ENCODE results near the gene NFKBIZ.
"Not testable (repeated sequence)": the region's sequence is repeated elsewhere in the genome, so short reads cannot be mapped to it uniquely, and the experiment has no call there.

Gene NFKBIZ

DNA sequence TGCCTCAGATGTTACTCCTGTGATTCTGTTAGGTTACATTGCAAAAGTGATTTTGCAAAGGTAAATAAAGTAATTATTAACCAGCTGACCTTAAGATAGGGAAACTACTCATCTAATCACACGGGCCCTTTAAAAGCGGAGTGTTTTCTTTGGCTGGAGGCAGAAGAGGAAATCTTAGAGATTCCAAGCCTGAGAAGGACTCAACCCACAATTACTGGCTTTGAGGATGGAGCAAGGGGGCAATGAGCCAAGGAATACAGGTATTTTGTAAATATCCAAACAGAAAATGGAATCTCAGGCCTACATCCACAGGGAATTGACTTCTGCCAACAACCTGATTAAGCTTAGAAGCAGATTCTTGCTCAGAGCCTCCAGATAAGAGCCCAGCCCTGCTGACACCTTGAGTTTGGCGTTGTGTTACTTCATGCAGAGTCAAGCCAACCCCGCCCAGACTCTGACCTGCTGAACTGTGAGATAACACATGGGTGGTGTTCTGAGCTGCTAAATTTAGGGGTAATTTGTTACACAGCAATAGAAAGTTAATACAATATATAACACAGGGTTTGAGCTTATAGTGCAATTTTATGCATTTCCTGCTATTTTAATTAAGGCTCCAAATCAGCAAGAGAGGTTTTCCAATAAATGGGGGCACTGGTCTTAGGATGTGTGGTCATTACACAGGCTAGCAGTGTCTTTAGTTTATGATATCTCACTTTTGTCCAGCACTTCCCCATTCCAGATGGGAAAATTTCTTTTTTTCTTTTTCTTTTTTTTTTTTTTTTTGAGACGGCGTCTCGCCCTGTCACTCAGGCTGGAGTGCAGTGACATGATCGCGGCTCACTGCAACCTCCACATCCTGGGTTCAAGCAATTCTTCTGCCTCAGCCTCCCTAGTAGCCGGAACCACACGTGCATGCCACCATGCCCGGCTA is 19.5 kb downstream of the NFKBIZ start:
- H3K9me3 ChIP-seq (ENCODE audit: control insufficient read depth in 5 of 5, low read length in 5 of 5): no peaks in the 10 kb centered on the region
- peaks cover 0 to 8% (median 3%) of the 10 kb centered on the region in 5 donors for H3K4me1 ChIP-seq (ENCODE audit: control insufficient read depth in 5 of 5, insufficient read depth in 5 of 5, low read length in 5 of 5)
- no peak overlapping the region for H3K27ac ChIP-seq (ENCODE audit: low read depth, low read length)
- H3K4me3 ChIP-seq (ENCODE audit: low read depth in 1 of 5, low read length in 5 of 5): no peak overlapping the region
- no peak overlapping the region for H3K9ac ChIP-seq (ENCODE audit: low read length in 5 of 5)
- H3K27me3 ChIP-seq (ENCODE audit: control insufficient read depth in 5 of 5, insufficient read depth in 4 of 5, low read length in 5 of 5): no peaks in the 10 kb centered on the region
- no peaks in the 10 kb centered on the region for H3K36me3 ChIP-seq (ENCODE audit: control insufficient read depth in 5 of 5, insufficient read depth in 5 of 5, low read length in 5 of 5)

DNA sequence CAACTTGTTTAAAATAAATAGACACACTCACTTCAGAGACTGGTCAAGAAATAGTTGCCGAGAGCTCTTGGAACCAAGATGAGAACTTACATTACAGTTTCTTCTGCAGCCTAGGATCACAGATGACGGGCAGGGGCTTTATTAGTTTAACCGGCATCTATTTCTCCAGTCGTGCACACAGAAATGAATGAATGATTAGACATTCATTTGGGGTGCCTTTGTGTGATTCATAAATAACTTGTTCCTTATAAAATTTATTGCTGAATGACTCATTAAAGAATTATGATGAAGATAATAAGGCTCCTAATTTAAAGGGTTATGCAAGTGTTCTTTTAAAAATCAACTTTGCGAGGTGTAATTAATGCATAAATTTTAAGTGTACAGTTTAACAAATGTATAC is 20.8 kb downstream of the NFKBIZ start:
- Histone ChIP-seq H3K4me3 (ENCODE audit: low read depth in 1 of 5, low read length in 5 of 5) (no peak overlapping the region), H3K27me3 (ENCODE audit: control insufficient read depth in 5 of 5, insufficient read depth in 4 of 5, low read length in 5 of 5) (no peaks in the 10 kb centered on the region), H3K9ac (ENCODE audit: low read length in 5 of 5) (no peak overlapping the region), H3K36me3 (ENCODE audit: control insufficient read depth in 5 of 5, insufficient read depth in 5 of 5, low read length in 5 of 5) (no peaks in the 10 kb centered on the region), H3K9me3 (ENCODE audit: control insufficient read depth in 5 of 5, low read length in 5 of 5) (no peaks in the 10 kb centered on the region), H3K27ac (ENCODE audit: low read depth, low read length) (no peak overlapping the region), H3K4me1 (ENCODE audit: control insufficient read depth in 5 of 5, insufficient read depth in 5 of 5, low read length in 5 of 5) (peaks cover 0 to 8% (median 3%) of the 10 kb centered on the region in 5 donors)

- no peaks in the 10 kb centered on the region for H3K36me3 ChIP-seq (ENCODE audit: control insufficient read depth in 5 of 5, insufficient read depth in 5 of 5, low read length in 5 of 5)
- no peaks in the 10 kb centered on the region for H3K27me3 ChIP-seq (ENCODE audit: control insufficient read depth in 5 of 5, insufficient read depth in 4 of 5, low read length in 5 of 5)
- no peak overlapping the region for H3K4me3 ChIP-seq (ENCODE audit: low read depth in 1 of 5, low read length in 5 of 5)
- peaks cover 0 to 4% (median 2%) of the 10 kb centered on the region in 5 donors for H3K4me1 ChIP-seq (ENCODE audit: control insufficient read depth in 5 of 5, insufficient read depth in 5 of 5, low read length in 5 of 5)
- no peak overlapping the region for H3K9ac ChIP-seq (ENCODE audit: low read length in 5 of 5)
- H3K27ac ChIP-seq (ENCODE audit: low read depth, low read length): no peak overlapping the region
- H3K9me3 ChIP-seq (ENCODE audit: control insufficient read depth in 5 of 5, low read length in 5 of 5): no peaks in the 10 kb centered on the region
Observed at GRCh38 chr3:101873619-101874018, 24.3 kb downstream of the NFKBIZ start.

- H3K9ac ChIP-seq (ENCODE audit: low read length in 5 of 5): no peak overlapping the region
- H3K4me1 ChIP-seq (ENCODE audit: control insufficient read depth in 5 of 5, insufficient read depth in 5 of 5, low read length in 5 of 5): no peaks in the 10 kb centered on the region
- H3K27ac ChIP-seq (ENCODE audit: low read depth, low read length): no peak overlapping the region
- H3K4me3 ChIP-seq (ENCODE audit: low read depth in 1 of 5, low read length in 5 of 5): no peak overlapping the region
- H3K27me3 ChIP-seq (ENCODE audit: control insufficient read depth in 5 of 5, insufficient read depth in 4 of 5, low read length in 5 of 5): no peaks in the 10 kb centered on the region
- no peaks in the 10 kb centered on the region for H3K9me3 ChIP-seq (ENCODE audit: control insufficient read depth in 5 of 5, low read length in 5 of 5)
- no peaks in the 10 kb centered on the region for H3K36me3 ChIP-seq (ENCODE audit: control insufficient read depth in 5 of 5, insufficient read depth in 5 of 5, low read length in 5 of 5)
Observed at GRCh38 chr3:101876142-101876541, 26.8 kb downstream of the NFKBIZ start.

GRCh38 chr3:101878589-101878988 is 29.3 kb downstream of the NFKBIZ start:
- Histone ChIP-seq H3K27me3 (ENCODE audit: control insufficient read depth in 5 of 5, insufficient read depth in 4 of 5, low read length in 5 of 5) (no peaks in the 10 kb centered on the region), H3K9me3 (ENCODE audit: control insufficient read depth in 5 of 5, low read length in 5 of 5) (no peaks in the 10 kb centered on the region), H3K27ac (ENCODE audit: low read depth, low read length) (no peak overlapping the region), H3K36me3 (ENCODE audit: control insufficient read depth in 5 of 5, insufficient read depth in 5 of 5, low read length in 5 of 5) (no peaks in the 10 kb centered on the region), H3K4me3 (ENCODE audit: low read depth in 1 of 5, low read length in 5 of 5) (no peak overlapping the region), H3K9ac (ENCODE audit: low read length in 5 of 5) (no peak overlapping the region), H3K4me1 (ENCODE audit: control insufficient read depth in 5 of 5, insufficient read depth in 5 of 5, low read length in 5 of 5) (no peaks in the 10 kb centered on the region)

DNA sequence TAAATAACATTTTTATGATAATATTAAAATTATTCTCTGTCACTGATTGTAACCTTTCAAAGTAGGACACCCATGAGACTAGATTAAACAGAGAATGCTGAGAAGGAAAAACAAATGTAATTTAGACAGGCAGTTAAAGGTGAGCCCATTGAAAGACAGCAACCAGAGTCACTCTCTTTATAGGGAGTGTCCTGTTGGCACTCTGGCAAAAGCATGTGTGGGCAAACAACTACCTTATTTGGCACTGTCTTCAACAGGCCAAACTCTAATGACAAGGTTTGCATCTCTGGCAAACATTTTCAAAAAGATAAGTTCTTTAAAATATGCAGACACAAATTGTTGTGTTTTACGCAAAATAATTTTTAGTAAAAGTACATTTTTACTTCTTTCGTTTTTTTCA is 29.8 kb downstream of the NFKBIZ start:
- Histone ChIP-seq H3K27ac (ENCODE audit: low read depth, low read length) (no peak overlapping the region), H3K27me3 (ENCODE audit: control insufficient read depth in 5 of 5, insufficient read depth in 4 of 5, low read length in 5 of 5) (no peaks in the 10 kb centered on the region), H3K4me3 (ENCODE audit: low read depth in 1 of 5, low read length in 5 of 5) (no peak overlapping the region)

GRCh38 chr3:101879623-101880284 is 30.4 kb downstream of the NFKBIZ start:
- Histone ChIP-seq H3K4me1 (ENCODE audit: control insufficient read depth in 5 of 5, insufficient read depth in 5 of 5, low read length in 5 of 5) (no peaks in the 10 kb centered on the region), H3K9me3 (ENCODE audit: control insufficient read depth in 5 of 5, low read length in 5 of 5) (no peaks in the 10 kb centered on the region), H3K36me3 (ENCODE audit: control insufficient read depth in 5 of 5, insufficient read depth in 5 of 5, low read length in 5 of 5) (no peaks in the 10 kb centered on the region), H3K27ac (ENCODE audit: low read depth, low read length) (no peak overlapping the region), H3K4me3 (ENCODE audit: low read depth in 1 of 5, low read length in 5 of 5) (no peak overlapping the region), H3K9ac (ENCODE audit: low read length in 5 of 5) (no peak overlapping the region), H3K27me3 (ENCODE audit: control insufficient read depth in 5 of 5, insufficient read depth in 4 of 5, low read length in 5 of 5) (no peaks in the 10 kb centered on the region)

More for the DNA sequence above, 29.8 kb downstream of the NFKBIZ start:
- H3K36me3 ChIP-seq (ENCODE audit: control insufficient read depth in 5 of 5, insufficient read depth in 5 of 5, low read length in 5 of 5): no peaks in the 10 kb centered on the region
- no peaks in the 10 kb centered on the region for H3K9me3 ChIP-seq (ENCODE audit: control insufficient read depth in 5 of 5, low read length in 5 of 5)
- H3K9ac ChIP-seq (ENCODE audit: low read length in 5 of 5): no peak overlapping the region
- no peaks in the 10 kb centered on the region for H3K4me1 ChIP-seq (ENCODE audit: control insufficient read depth in 5 of 5, insufficient read depth in 5 of 5, low read length in 5 of 5)

DNA sequence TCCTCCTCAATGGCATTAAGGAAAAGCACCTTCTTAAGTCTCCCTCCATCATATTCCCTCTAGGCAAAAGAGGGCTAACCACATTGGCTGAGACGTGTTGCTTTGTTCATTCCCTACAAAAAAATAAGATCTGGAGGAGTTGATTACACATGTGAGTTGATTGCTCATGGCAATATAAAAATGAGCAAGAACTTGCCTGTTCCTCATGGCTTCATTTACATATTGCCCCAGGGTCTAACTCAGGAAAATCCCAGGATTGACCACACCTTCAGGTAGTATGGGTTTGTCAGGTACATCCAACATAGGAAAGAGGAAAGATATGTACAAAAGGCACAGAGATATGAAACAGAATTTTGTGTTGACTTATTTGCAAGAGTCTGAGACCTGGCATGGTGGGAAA is 35.5 kb downstream of the NFKBIZ start:
- H3K27ac ChIP-seq (ENCODE audit: low read depth, low read length): no peak overlapping the region

GRCh38 chr3:101885584-101885983 is 36.3 kb downstream of the NFKBIZ start:
- not testable (repeated sequence) for H3K9me3 ChIP-seq (ENCODE audit: control insufficient read depth in 5 of 5, low read length in 5 of 5); H3K4me3 ChIP-seq (ENCODE audit: low read depth in 1 of 5, low read length in 5 of 5); H3K36me3 ChIP-seq (ENCODE audit: control insufficient read depth in 5 of 5, insufficient read depth in 5 of 5, low read length in 5 of 5); H3K27me3 ChIP-seq (ENCODE audit: control insufficient read depth in 5 of 5, insufficient read depth in 4 of 5, low read length in 5 of 5); H3K9ac ChIP-seq (ENCODE audit: low read length in 5 of 5); H3K27ac ChIP-seq (ENCODE audit: low read depth, low read length)
- H3K4me1 ChIP-seq (ENCODE audit: control insufficient read depth in 5 of 5, insufficient read depth in 5 of 5, low read length in 5 of 5): peaks cover 0 to 16% (median 4%) of the 10 kb centered on the region in 5 donors

More for the DNA sequence above, 35.5 kb downstream of the NFKBIZ start:
- Histone ChIP-seq H3K36me3 (ENCODE audit: control insufficient read depth in 5 of 5, insufficient read depth in 5 of 5, low read length in 5 of 5) (no peaks in the 10 kb centered on the region), H3K4me3 (ENCODE audit: low read depth in 1 of 5, low read length in 5 of 5) (no peak overlapping the region), H3K4me1 (ENCODE audit: control insufficient read depth in 5 of 5, insufficient read depth in 5 of 5, low read length in 5 of 5) (peaks cover 0 to 16% (median 4%) of the 10 kb centered on the region in 5 donors), H3K9ac (ENCODE audit: low read length in 5 of 5) (no peak overlapping the region), H3K27me3 (ENCODE audit: control insufficient read depth in 5 of 5, insufficient read depth in 4 of 5, low read length in 5 of 5) (no peaks in the 10 kb centered on the region), H3K9me3 (ENCODE audit: control insufficient read depth in 5 of 5, low read length in 5 of 5) (no peaks in the 10 kb centered on the region)

GRCh38 chr3:101886626-101887025 is 37.3 kb downstream of the NFKBIZ start:
- Histone ChIP-seq H3K27ac (ENCODE audit: low read depth, low read length) (no peak overlapping the region), H3K27me3 (ENCODE audit: control insufficient read depth in 5 of 5, insufficient read depth in 4 of 5, low read length in 5 of 5) (no peaks in the 10 kb centered on the region)

More at GRCh38 chr3:101886626-101887025, 37.3 kb downstream of the NFKBIZ start:
- no peak overlapping the region for H3K4me3 ChIP-seq (ENCODE audit: low read depth in 1 of 5, low read length in 5 of 5)
- H3K36me3 ChIP-seq (ENCODE audit: control insufficient read depth in 5 of 5, insufficient read depth in 5 of 5, low read length in 5 of 5): no peaks in the 10 kb centered on the region
- H3K4me1 ChIP-seq (ENCODE audit: control insufficient read depth in 5 of 5, insufficient read depth in 5 of 5, low read length in 5 of 5): peaks cover 0 to 16% (median 4%) of the 10 kb centered on the region in 5 donors
- H3K9ac ChIP-seq (ENCODE audit: low read length in 5 of 5): no peak overlapping the region
- H3K9me3 ChIP-seq (ENCODE audit: control insufficient read depth in 5 of 5, low read length in 5 of 5): no peaks in the 10 kb centered on the region

Measured in subcutaneous abdominal adipose tissue (tissue), 5 donors.